Mesodermal cell (in vitro differentiated cells): ENCODE data around the gene BCL2L2.

ENCODE experiments used
- H3K27ac ChIP-seq: 2 replicates; pipeline ENCODE4 v1.7.0; 2013; ENCODE audit warnings: mild to moderate bottlenecking, low read depth, low read length, moderate library complexity; ENCODE audit not compliant: severe bottlenecking
- H3K36me3 ChIP-seq: 2 replicates; pipeline ENCODE4 v1.7.1; 2013; ENCODE audit warnings: mild to moderate bottlenecking, low read length, moderate library complexity; ENCODE audit not compliant: control insufficient read depth, insufficient read depth
- H3K4me1 ChIP-seq: one replicate; pipeline ENCODE4 v1.7.1; 2013; ENCODE audit warnings: mild to moderate bottlenecking, low read length; ENCODE audit not compliant: insufficient read depth, control insufficient read depth, poor library complexity, severe bottlenecking
- H3K4me3 ChIP-seq: 2 replicates; pipeline ENCODE4 v1.7.0; 2013; ENCODE audit warnings: low read length, control low read depth, mild to moderate bottlenecking; ENCODE audit not compliant: insufficient read depth, poor library complexity, severe bottlenecking; ENCODE audit errors: extremely low read depth
- H3K9me3 ChIP-seq: 2 replicates; pipeline ENCODE4 v1.7.1; 2013; ENCODE audit warnings: mild to moderate bottlenecking, low read length, moderate library complexity; ENCODE audit not compliant: control insufficient read depth
- WGBS, 2 experiments: methylation state at CpG; one replicate each; pipeline ENCODE4 v1.1.5; 2013; ENCODE audit warnings: missing lambda C conversion rate in 2 of 2; ENCODE audit not compliant: insufficient coverage in 2 of 2; 5-methylcytosine and 5-hydroxymethylcytosine counted together

The BCL2L2 gene

GRCh38 chr14:23285530-23286019 lies 21.1 kb upstream of the BCL2L2 start:
- H3K4me3 ChIP-seq: peak overlapping the region; percentile 74
- no peak overlapping the region for H3K27ac ChIP-seq
- H3K36me3 ChIP-seq: peaks cover 8% of the 10 kb centered on the region
- H3K4me1 ChIP-seq: peaks cover 4% of the 10 kb centered on the region
- no peaks in the 10 kb centered on the region for H3K9me3 ChIP-seq
- WGBS, 2 experiments: 0 to 1% methylated on average over 4 to 12 of the region's 22 CpGs

DNA sequence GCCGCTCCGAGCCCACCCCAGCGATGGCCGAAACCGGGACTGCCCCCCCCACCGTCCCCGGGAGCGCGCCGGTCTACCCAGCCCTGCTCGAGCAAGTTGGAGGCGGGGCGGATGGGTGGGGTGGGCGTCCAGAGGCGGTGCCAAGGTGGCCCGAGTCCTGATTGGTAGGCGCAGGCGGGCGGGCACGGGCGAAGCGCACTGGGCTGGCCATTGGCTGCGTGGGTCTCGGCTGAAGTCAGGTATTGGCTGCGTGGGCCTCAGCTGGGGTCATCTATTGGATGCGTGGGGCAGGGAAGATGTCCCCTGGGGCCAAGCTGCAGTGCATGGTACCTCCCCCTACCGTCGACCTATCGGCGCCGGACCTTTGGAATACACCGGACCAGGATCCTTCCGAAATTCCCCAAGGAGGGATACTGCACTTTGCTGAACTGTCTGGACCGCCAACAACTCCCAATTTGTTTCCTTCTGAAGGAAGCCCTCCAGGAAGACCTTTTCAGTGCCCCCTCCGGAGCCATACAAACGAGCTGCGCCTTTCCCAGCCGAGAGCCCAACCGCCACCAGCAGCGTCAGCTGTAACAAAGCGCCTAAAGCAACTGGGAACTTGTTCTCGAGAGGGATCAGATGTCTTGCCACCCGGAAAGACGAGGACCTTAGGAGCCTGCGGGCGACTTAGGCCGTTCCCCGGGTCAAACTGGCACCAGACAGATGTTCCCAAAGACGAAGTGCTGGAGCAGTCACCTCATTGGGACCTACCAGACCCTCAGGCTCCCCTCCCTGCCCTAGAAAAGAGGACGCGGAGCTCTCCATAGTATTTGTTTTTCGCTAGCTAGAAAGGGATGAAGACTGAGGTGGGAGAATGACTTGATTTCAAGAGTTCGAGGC lies 20.4 kb upstream of the BCL2L2 start, which contains the start of gene HOMEZ:
Gene HOMEZ (minus strand): TSS at position 113 of the 882 bp plus-strand sequence. CDS start 180 bp downstream, outside the sequence.
- WGBS, 2 experiments: 0% methylated on average over 31 to 36 of the region's 53 CpGs
- no peaks in the 10 kb centered on the region for H3K9me3 ChIP-seq
- H3K27ac ChIP-seq: peak within 1 kb of the TSS; percentile 93
- H3K4me1 ChIP-seq: peaks cover 4% of the 10 kb centered on the region
- peaks cover 3% of the 10 kb centered on the region for H3K36me3 ChIP-seq
- H3K4me3 ChIP-seq: peak within 1 kb of the TSS; percentile 74

DNA sequence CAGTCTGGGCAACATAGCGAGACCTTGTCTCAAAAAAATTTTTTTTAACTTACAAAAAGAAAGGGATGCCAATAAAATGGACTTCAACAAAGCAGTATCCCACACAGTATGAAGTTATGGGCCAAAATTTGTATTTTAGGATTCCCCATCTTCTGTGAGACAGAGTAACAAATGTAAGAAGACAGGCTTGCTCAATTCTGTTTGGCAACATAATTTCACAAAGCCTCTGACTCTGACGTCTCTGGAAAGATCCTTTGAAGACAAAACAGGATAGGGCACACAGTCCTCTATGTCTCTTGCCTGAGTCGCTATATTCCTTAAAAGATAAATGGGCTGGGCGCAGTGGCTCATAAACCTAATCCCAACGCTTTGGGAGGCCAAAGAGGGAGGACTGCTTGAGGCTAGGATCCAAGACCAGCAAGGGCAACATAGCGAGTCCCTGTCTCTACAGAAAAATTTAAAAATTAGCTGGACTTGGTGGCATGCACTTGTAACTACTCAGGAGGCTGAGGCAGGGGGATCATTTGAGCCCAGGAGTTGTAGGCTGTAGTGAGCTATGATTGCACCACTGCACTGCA lies 19.6 kb upstream of the BCL2L2 start:
- Histone ChIP-seq H3K36me3 (no peaks in the 10 kb centered on the region), H3K4me1 (peaks cover 4% of the 10 kb centered on the region), H3K4me3 (peak overlapping the region; percentile 74), H3K9me3 (no peaks in the 10 kb centered on the region), H3K27ac (peak overlapping the region; percentile 93)
- WGBS, 2 experiments: 79% methylated on average over 5 of the region's 6 CpGs

DNA sequence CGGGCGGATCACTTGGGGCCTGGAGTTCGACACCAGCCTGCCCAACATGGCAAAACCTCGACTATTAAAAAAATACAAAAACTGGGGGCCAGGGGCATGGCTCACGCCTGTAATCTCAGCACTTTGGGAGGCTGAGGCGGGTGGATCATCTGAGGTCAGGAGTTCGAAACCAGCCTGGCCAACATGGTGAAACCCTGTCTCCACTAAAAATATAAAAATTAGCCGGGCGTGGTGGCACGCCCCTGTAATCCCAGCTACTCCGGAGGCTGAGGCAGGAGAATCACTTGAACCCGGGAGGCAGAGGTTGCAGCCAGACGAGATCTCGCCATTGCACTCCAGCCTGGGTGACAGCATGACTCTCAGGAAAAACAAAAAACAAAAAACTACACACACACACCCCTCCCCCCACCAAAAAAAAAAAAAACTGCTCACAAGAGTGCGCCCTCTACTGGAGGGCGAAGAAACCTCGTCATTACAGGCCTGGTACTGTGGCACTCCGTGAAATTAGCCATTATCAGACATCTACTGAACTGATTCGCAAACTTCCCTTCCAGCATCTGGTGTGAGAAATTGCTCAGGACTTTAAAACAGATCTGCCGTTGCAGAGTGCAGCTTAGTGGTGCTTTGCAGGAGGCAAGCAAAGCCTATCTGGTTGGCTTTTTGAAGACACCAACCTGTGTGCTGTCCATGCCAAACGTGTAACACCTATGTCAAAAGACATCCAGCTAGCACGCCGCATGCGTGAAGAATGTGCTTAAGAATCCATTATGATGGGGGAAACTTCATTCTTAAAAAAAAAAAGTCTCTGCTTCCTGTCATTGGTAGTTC lies 11.7 kb upstream of the BCL2L2 start:
- WGBS, 2 experiments: 44 to 46% methylated on average over 12 to 21 of the region's 24 CpGs
- Histone ChIP-seq H3K27ac (no peak overlapping the region), H3K4me1 (peaks cover 13% of the 10 kb centered on the region), H3K4me3 (no peak overlapping the region), H3K36me3 (peaks cover 8% of the 10 kb centered on the region), H3K9me3 (no peaks in the 10 kb centered on the region)

DNA sequence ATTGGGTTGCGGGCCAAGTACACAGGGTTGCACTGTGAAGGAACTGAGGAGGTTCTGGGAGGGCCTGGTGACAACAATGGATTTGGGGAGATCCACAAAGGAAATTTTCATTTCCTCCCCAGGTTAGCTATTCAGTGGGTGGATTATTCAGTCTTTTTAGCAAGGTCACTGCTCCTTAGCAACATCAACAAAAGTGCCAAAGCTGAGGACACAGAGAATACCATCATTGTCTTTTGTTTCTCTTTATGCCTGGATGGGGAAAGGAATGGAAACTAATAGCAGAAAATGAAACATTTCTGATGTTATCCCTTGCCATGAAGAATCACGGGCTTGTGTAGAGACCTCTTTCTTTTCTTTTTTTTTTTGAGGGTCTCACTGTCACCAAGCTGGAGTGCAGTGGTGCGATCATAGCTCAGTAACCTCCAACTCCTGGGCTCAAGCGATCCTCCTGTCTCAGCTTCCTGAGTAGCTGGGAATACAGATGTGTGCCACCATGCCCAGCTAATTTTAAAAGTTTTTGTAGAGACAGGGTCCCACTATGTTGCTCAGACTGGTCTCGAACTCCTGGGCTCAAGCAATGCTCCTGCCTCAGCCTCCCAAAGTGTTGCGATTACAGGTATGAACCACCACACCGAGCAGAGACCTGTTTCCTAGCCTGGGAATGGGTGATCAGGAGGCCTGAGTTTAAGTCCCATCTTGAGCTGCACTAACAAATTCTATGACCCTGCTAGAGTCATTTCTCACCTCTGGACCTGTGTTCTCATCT lies 10.4 kb upstream of the BCL2L2 start:
- Histone ChIP-seq H3K36me3 (peaks cover 8% of the 10 kb centered on the region), H3K4me1 (peaks cover 18% of the 10 kb centered on the region), H3K9me3 (no peaks in the 10 kb centered on the region), H3K27ac (no peak overlapping the region), H3K4me3 (no peak overlapping the region)
- 89 to 91% methylated on average over 6 of the region's 7 CpGs for WGBS, 2 experiments

GRCh38 chr14:23297096-23297495 lies 9.5 kb upstream of the BCL2L2 start:
- H3K36me3 ChIP-seq: peaks cover 8% of the 10 kb centered on the region
- H3K4me1 ChIP-seq: peaks cover 18% of the 10 kb centered on the region
- H3K4me3 ChIP-seq: no peak overlapping the region
- 91 to 95% methylated on average over 6 to 7 of the region's 7 CpGs for WGBS, 2 experiments
- no peak overlapping the region for H3K27ac ChIP-seq
- no peaks in the 10 kb centered on the region for H3K9me3 ChIP-seq

DNA sequence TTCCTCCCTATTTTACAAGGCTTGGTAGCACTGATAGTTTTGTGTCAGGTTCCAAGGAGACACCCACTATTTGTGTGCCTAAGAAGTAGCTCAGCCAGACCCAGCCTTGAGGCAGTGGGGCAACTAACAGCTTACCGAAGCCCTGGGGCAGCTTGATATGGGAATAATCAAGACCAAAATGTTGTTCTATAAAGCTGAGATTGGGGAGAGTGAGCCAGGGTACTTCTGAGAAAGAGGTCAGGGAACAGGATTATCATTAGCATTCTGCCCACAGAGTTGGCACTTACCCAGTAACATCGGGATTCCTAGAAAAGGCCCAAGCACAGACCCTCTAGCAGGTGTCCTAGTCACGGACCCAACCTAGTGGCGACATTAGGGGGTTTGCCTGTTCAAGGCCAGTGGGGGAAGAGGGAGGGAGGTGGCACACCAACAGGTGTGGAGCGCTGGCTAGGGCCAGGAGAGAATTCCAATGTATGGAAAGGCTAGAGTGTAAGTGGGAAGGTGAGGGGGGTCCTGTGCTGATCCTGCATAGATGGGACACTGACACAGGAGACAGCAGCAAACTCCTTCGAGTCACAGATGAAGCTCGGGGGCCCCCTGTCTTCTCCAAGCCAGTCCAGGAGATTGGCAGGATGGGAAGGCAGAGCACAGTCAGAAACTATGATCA lies 8.9 kb upstream of the BCL2L2 start:
- peaks cover 18% of the 10 kb centered on the region for H3K4me1 ChIP-seq
- H3K9me3 ChIP-seq: no peaks in the 10 kb centered on the region
- WGBS, 2 experiments: 95 to 96% methylated on average over 5 of the region's 7 CpGs
- peaks cover 8% of the 10 kb centered on the region for H3K36me3 ChIP-seq
- no peak overlapping the region for H3K27ac ChIP-seq
- no peak overlapping the region for H3K4me3 ChIP-seq

GRCh38 chr14:23299211-23299957 lies 7.2 kb upstream of the BCL2L2 start:
- Histone ChIP-seq H3K27ac (no peak overlapping the region), H3K36me3 (peaks cover 8% of the 10 kb centered on the region), H3K4me1 (peaks cover 18% of the 10 kb centered on the region), H3K4me3 (no peak overlapping the region), H3K9me3 (no peaks in the 10 kb centered on the region)
- 78% methylated on average over 1 of the region's 2 CpGs; no CpG with 5 or more reads in 1 of the 2 experiments for WGBS, 2 experiments

- WGBS, 2 experiments: 84 to 93% methylated on average over 7 to 8 of the region's 10 CpGs
Observed at GRCh38 chr14:23299986-23300686, 6.5 kb upstream of the BCL2L2 start.

More at GRCh38 chr14:23299986-23300686, 6.5 kb upstream of the BCL2L2 start:
- peak overlapping the region; percentile 80 for H3K27ac ChIP-seq
- peaks cover 14% of the 10 kb centered on the region for H3K4me1 ChIP-seq
- H3K36me3 ChIP-seq: peaks cover 8% of the 10 kb centered on the region
- H3K4me3 ChIP-seq: peak overlapping the region; percentile 52
- H3K9me3 ChIP-seq: no peaks in the 10 kb centered on the region
